SK-N-SH (cell line): ENCODE measurements around the gene LENEP. TPM values are rescaled to one million over a fixed set of nuclear protein-coding genes. Genes with fewer than 3 reads are reported as not detected.

Experiments used
- CTCF ChIA-PET: fragments of 300-600, 350-600 bp; formaldehyde crosslinking; extraction: SDS; loops from one replicate; lab custom pipeline; 2021; lab: Yijun Ruan, JAX
- POLR2A ChIA-PET: fragments of 350-600 bp; sonication (Branson Sonifier 250); formaldehyde crosslinking; extraction: SDS; loops from one replicate; lab custom pipeline; 2020; ENCODE audit warnings: antibody characterized with exemption, inconsistent platforms; lab: Yijun Ruan, JAX
- DNase-seq: peaks from one replicate; pipeline ENCODE4 v3.0.0; 2012
- H2AFZ ChIP-seq: fragments of 200-600 bp; sonication (generic); 2 replicates; pipeline ENCODE4 v1.8.1; 2016; ENCODE audit warnings: antibody characterized with exemption, mild to moderate bottlenecking, low read depth
- H3F3A ChIP-seq: fragments of 200-600 bp; sonication (generic); replicated peaks from 2 replicates; pipeline ENCODE3; 2016; ENCODE audit warnings: antibody characterized with exemption, mild to moderate bottlenecking; ENCODE audit not compliant: insufficient read depth
- H3K27ac ChIP-seq, 2 experiments: fragments of 200-500 bp in 1 of 2; fragments of 200-600 bp in 1 of 2; sonication (Bioruptor generic) in 1 of 2; sonication (generic), shearing (Covaris generic) in 1 of 2; 2 replicates each; pipeline versions ENCODE4 v1.5.1 to v1.6.1; 2014 to 2016; ENCODE audit warnings: low read depth in 2 of 2, inconsistent platforms in 1 of 2, low read length in 1 of 2, mild to moderate bottlenecking in 1 of 2, mixed read lengths in 1 of 2
- H3K27me3 ChIP-seq: fragments of 200-600 bp; sonication (generic), shearing (Covaris generic); 2 replicates; pipeline ENCODE4 v1.6.1; 2016; ENCODE audit warnings: mixed run types; ENCODE audit not compliant: insufficient read depth
- H3K36me3 ChIP-seq, 2 experiments: fragments of 200-500 bp in 1 of 2; fragments of 200-600 bp in 1 of 2; sonication (Bioruptor generic) in 1 of 2; sonication (generic) in 1 of 2; replicated peaks in 1 of 2; 2 replicates each; pipeline versions ENCODE3 to v1.5.1; 2014 to 2016; ENCODE audit warnings: low read length in 1 of 2, mild to moderate bottlenecking in 1 of 2; ENCODE audit not compliant: insufficient read depth in 2 of 2, control insufficient read depth in 1 of 2
- H3K4me1 ChIP-seq, 2 experiments: fragments of 200-500 bp in 1 of 2; fragments of 200-600 bp in 1 of 2; sonication (Bioruptor generic) in 1 of 2; sonication (generic), shearing (Covaris generic) in 1 of 2; 2 replicates each; pipeline versions ENCODE4 v1.5.1 to v1.6.1; 2014 to 2016; ENCODE audit warnings: low read depth in 1 of 2, low read length in 1 of 2, mixed run types in 1 of 2; ENCODE audit not compliant: insufficient read depth in 2 of 2, control insufficient read depth in 1 of 2
- H3K4me2 ChIP-seq: fragments of 200-600 bp; sonication (generic), shearing (Covaris generic); 2 replicates; pipeline ENCODE4 v1.6.1; 2017; ENCODE audit warnings: mixed run types
- H3K4me3 ChIP-seq, 2 experiments: fragments of 200-500 bp in 1 of 2; fragments of 200-600 bp in 1 of 2; sonication (Bioruptor generic) in 1 of 2; sonication (generic), shearing (Covaris generic) in 1 of 2; 2 replicates each; pipeline versions ENCODE4 v1.5.1 to v1.8.1; 2014 to 2016; ENCODE audit warnings: low read depth in 2 of 2, inconsistent platforms in 1 of 2, low read length in 1 of 2, mild to moderate bottlenecking in 1 of 2, mixed read lengths in 1 of 2, moderate library complexity in 1 of 2
- H3K79me2 ChIP-seq: fragments of 200-600 bp; sonication (generic); 2 replicates; pipeline ENCODE4 v1.8.1; 2017; ENCODE audit warnings: mild to moderate bottlenecking; ENCODE audit not compliant: insufficient read depth
- H3K9ac ChIP-seq: fragments of 200-600 bp; sonication (generic); 2 replicates; pipeline ENCODE4 v1.6.1; 2017; ENCODE audit warnings: mixed run types
- H3K9me2 ChIP-seq: fragments of 200-600 bp; sonication (generic); 2 replicates; pipeline ENCODE4 v1.6.1; 2017; ENCODE audit warnings: mixed run types
- H3K9me3 ChIP-seq: fragments of 200-600 bp; sonication (generic); 2 replicates; pipeline ENCODE4 v1.6.1; 2017; ENCODE audit warnings: mixed run types, mild to moderate bottlenecking, moderate library complexity
- H4K20me1 ChIP-seq: fragments of 200-600 bp; sonication (generic); 2 replicates; pipeline ENCODE4 v1.6.1; 2017; ENCODE audit warnings: mild to moderate bottlenecking, mixed run types; ENCODE audit not compliant: insufficient read depth
- CHD2 ChIP-seq: fragments of 150-350 bp; IDR thresholded peaks from 2 replicates; pipeline ENCODE4 v1.6.1; 2018; ENCODE audit warnings: low read length; ENCODE audit not compliant: partially characterized antibody
- ELF1 ChIP-seq: IDR thresholded peaks from 2 replicates; pipeline ENCODE4 v1.4.0; 2012
- EP300 ChIP-seq, 2 experiments: IDR thresholded peaks; 2 replicates each; pipeline versions ENCODE4 v1.4.0 to v1.6.1; 2012; ENCODE audit warnings: borderline replicate concordance in 1 of 2, low read depth in 1 of 2, low read length in 1 of 2
- EZH2phosphoT487 ChIP-seq: fragments of 200-600 bp; sonication (generic); IDR thresholded peaks from 2 replicates; pipeline ENCODE4 v1.6.1; 2017; ENCODE audit warnings: low read depth, mixed run types, mild to moderate bottlenecking, antibody characterized with exemption, moderate library complexity, borderline replicate concordance
- FOSL2 ChIP-seq: IDR thresholded peaks from 2 replicates; pipeline ENCODE4 v1.4.0; 2012; ENCODE audit warnings: low read depth, mild to moderate bottlenecking, moderate library complexity, borderline replicate concordance
- FOXJ3 ChIP-seq: sonication (generic); formaldehyde crosslinking; IDR thresholded peaks from 2 replicates; pipeline ENCODE4 v1.5.1; 2020; ENCODE audit warnings: mild to moderate bottlenecking, missing genetic modification reagents
- FOXM1 ChIP-seq: IDR thresholded peaks from 2 replicates; pipeline ENCODE4 v1.4.0; 2012; ENCODE audit warnings: low read depth, mild to moderate bottlenecking
- GABPA ChIP-seq: IDR thresholded peaks from 2 replicates; pipeline ENCODE4 v1.4.0; 2012; ENCODE audit warnings: low read depth, mild to moderate bottlenecking
- GATA2 ChIP-seq: sonication (generic); formaldehyde crosslinking; IDR thresholded peaks from 2 replicates; pipeline ENCODE4 v1.5.0; 2020; ENCODE audit warnings: mild to moderate bottlenecking, missing genetic modification reagents
- MAX ChIP-seq: IDR thresholded peaks from 2 replicates; pipeline ENCODE4 v1.4.0; 2012; ENCODE audit warnings: low read depth
- MEF2A ChIP-seq: IDR thresholded peaks from 2 replicates; pipeline ENCODE4 v1.4.0; 2012; ENCODE audit warnings: low read depth, borderline replicate concordance
- MXI1 ChIP-seq: IDR thresholded peaks from 2 replicates; pipeline ENCODE4 v1.6.1; 2012; ENCODE audit warnings: mild to moderate bottlenecking, low read depth, low read length, improper control_type of control experiment
- NFIC ChIP-seq: IDR thresholded peaks from 2 replicates; pipeline ENCODE4 v1.4.0; 2012; ENCODE audit warnings: borderline replicate concordance
- POLR2AphosphoS5 ChIP-seq: IDR thresholded peaks from 2 replicates; pipeline ENCODE4 v1.6.1; 2012; ENCODE audit warnings: low read depth, low read length
- RAD21 ChIP-seq: IDR thresholded peaks from 2 replicates; pipeline ENCODE4 v1.6.1; 2012; ENCODE audit warnings: mild to moderate bottlenecking, low read length
- RCOR1 ChIP-seq: fragments of 150-350 bp; IDR thresholded peaks from 2 replicates; pipeline ENCODE4 v1.6.1; 2017; ENCODE audit warnings: antibody characterized with exemption, low read length
- REST ChIP-seq: IDR thresholded peaks from 2 replicates; pipeline ENCODE4 v1.6.1; 2012; ENCODE audit warnings: mild to moderate bottlenecking, low read depth, low read length, moderate library complexity
- RXRA ChIP-seq: IDR thresholded peaks from 2 replicates; pipeline ENCODE4 v1.4.0; 2012; ENCODE audit warnings: low read depth, mild to moderate bottlenecking, borderline replicate concordance
- SIN3A ChIP-seq: IDR thresholded peaks from 2 replicates; pipeline ENCODE4 v1.6.1; 2012; ENCODE audit warnings: low read depth, mild to moderate bottlenecking, low read length, moderate library complexity, borderline replicate concordance
- TAF1 ChIP-seq: IDR thresholded peaks from 2 replicates; pipeline ENCODE4 v1.6.1; 2012; ENCODE audit warnings: low read depth, mild to moderate bottlenecking, low read length, moderate library complexity, borderline replicate concordance
- TCF12 ChIP-seq: IDR thresholded peaks from 2 replicates; pipeline ENCODE4 v1.4.0; 2012
- TEAD4 ChIP-seq: IDR thresholded peaks from 2 replicates; pipeline ENCODE4 v1.4.0; 2012; ENCODE audit warnings: mild to moderate bottlenecking, borderline replicate concordance; ENCODE audit not compliant: insufficient read depth
- ZBTB33 ChIP-seq: IDR thresholded peaks from 2 replicates; pipeline ENCODE4 v1.4.0; 2012; ENCODE audit warnings: low read depth, borderline replicate concordance
- WGBS: methylation state at CpG from one replicate; pipeline ENCODE4 v1.1.6; 2017; ENCODE audit warnings: low lambda C conversion rate; 5-methylcytosine and 5-hydroxymethylcytosine counted together
- polyA plus RNA-seq, 3 experiments: library from polyadenylated mRNA; depleted of rRNA; stranded (reverse); fragments of >200 nt; gene quantifications; 2 replicates each; pipeline ENCODE4 v1.2.3, GENCODE V29; 2012
- TF ChIP-seq, protein P1 (sequence below): fragments of 150-350 bp; IDR thresholded peaks from 2 replicates; pipeline ENCODE4 v1.6.1; 2017; ENCODE audit warnings: antibody characterized with exemption, low read length, low read depth, borderline replicate concordance
- TF ChIP-seq, protein P2 (sequence below): IDR thresholded peaks from 2 replicates; pipeline ENCODE4 v1.4.0; 2012; ENCODE audit warnings: low read depth, borderline replicate concordance

Gene LENEP
- polyA plus RNA-seq, 1 of the 3 experiments (the other 2 are of a cell fraction) = not detected

GRCh38 chr1:154982897-154983648 lies 10.3 kb upstream of the LENEP start, which contains the start of gene FLAD1:
FLAD1 (plus strand) TSS chr1:154983344; CDS start chr1:154983695, 351 bp downstream.
- peak; percentile 93 for DNase-seq
- CTCF ChIA-PET = interaction anchor here (0.6 to 37.5 kb wide), 10 partner anchors 9 to 105 kb away, joined by 3 to 640 read pairs (median 5); partner anchors contain the start of genes LENEP, PYGO2, SHC1 and ZBTB7B
- TF ChIP-seq MAX (peak; percentile 96), FOXM1 (no peak), NFIC (no peak), MEF2A (no peak), RAD21 (0 out of 2 replicates have a peak, but pooled peaks have one; percentile 1), MXI1 (peak; percentile 96), CHD2 (peak; percentile 97), GATA2 (no peak), REST (peak; percentile 55; the same call in 1 of the 2 replicates), EP300 (IDR thresholded peaks at IDR 0.05; ENCODE audit: borderline replicate concordance in 1 of 2, low read depth in 1 of 2, low read length in 1 of 2) (no peak), RCOR1 (peak; percentile 64; the same call in 1 of the 2 replicates), TAF1 (peak; percentile 61; the same call in 1 of the 2 replicates), ELF1 (peak; percentile 91), TEAD4 (no peak), POLR2AphosphoS5 (peak; percentile 67), ZBTB33 (peak; percentile 86), SIN3A (peak; percentile 90), GABPA (peak; percentile 90), FOSL2 (no peak), FOXJ3 (no peak), RXRA (no peak), TCF12 (no peak; the same call in 1 of the 2 replicates), EZH2phosphoT487 (no peak)
- TF ChIP-seq, protein P1, sequence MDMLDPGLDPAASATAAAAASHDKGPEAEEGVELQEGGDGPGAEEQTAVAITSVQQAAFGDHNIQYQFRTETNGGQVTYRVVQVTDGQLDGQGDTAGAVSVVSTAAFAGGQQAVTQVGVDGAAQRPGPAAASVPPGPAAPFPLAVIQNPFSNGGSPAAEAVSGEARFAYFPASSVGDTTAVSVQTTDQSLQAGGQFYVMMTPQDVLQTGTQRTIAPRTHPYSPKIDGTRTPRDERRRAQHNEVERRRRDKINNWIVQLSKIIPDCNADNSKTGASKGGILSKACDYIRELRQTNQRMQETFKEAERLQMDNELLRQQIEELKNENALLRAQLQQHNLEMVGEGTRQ = peak; percentile 59; the same call in 1 of the 2 replicates
- TF ChIP-seq, protein P2, sequence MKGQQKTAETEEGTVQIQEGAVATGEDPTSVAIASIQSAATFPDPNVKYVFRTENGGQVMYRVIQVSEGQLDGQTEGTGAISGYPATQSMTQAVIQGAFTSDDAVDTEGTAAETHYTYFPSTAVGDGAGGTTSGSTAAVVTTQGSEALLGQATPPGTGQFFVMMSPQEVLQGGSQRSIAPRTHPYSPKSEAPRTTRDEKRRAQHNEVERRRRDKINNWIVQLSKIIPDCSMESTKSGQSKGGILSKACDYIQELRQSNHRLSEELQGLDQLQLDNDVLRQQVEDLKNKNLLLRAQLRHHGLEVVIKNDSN = peak; percentile 95

More at GRCh38 chr1:154982897-154983648, 10.3 kb upstream of the LENEP start, which contains the start of gene FLAD1:
- H3K27ac ChIP-seq = peak within 1 kb of the TSS; percentile 40 to 78; a peak in 3 of 4 replicates
- peak within 1 kb of the TSS; percentile 66 for H2AFZ ChIP-seq
- under 1% methylated on average over 26 of the region's 26 CpGs for WGBS
- POLR2A ChIA-PET = interaction anchor here (1.0 to 2.7 kb wide), 6 partner anchors 10 to 146 kb away, joined by 3 to 22 read pairs (median 5); partner anchors contain the start of genes LENEP, PYGO2 and SHC1
- peak within 1 kb of the TSS; percentile 72 to 82 for H3K4me3 ChIP-seq
- peaks cover 11 to 13% of the 10 kb centered on the region in 2 experiments for H3K36me3 ChIP-seq
- H3K9ac ChIP-seq = peak within 1 kb of the TSS; percentile 78
- H3K9me3 ChIP-seq = no peaks in the 10 kb centered on the region
- no peaks in the 10 kb centered on the region for H3K27me3 ChIP-seq
- peaks cover 87% of the 10 kb centered on the region for H3K79me2 ChIP-seq
- no peaks in the 10 kb centered on the region for H4K20me1 ChIP-seq
- peaks cover 4 to 17% of the 10 kb centered on the region in 2 experiments; a peak in 3 of 4 replicates for H3K4me1 ChIP-seq
- H3K4me2 ChIP-seq = peak within 1 kb of the TSS; percentile 95
- H3K9me2 ChIP-seq = no peaks in the 10 kb centered on the region
- H3F3A ChIP-seq = peaks cover 13% of the 10 kb centered on the region
